GM12872 (cell line): ENCODE measurements around the gene RFNG.

ENCODE experiments used
- TF ChIP-seq, protein P1 (sequence below): IDR thresholded peaks from 3 replicates; pipeline ENCODE4 v1.5.1; 2011; ENCODE audit warnings: low read depth, mild to moderate bottlenecking, low read length, moderate library complexity; ENCODE audit not compliant: insufficient read depth

The RFNG gene

DNA sequence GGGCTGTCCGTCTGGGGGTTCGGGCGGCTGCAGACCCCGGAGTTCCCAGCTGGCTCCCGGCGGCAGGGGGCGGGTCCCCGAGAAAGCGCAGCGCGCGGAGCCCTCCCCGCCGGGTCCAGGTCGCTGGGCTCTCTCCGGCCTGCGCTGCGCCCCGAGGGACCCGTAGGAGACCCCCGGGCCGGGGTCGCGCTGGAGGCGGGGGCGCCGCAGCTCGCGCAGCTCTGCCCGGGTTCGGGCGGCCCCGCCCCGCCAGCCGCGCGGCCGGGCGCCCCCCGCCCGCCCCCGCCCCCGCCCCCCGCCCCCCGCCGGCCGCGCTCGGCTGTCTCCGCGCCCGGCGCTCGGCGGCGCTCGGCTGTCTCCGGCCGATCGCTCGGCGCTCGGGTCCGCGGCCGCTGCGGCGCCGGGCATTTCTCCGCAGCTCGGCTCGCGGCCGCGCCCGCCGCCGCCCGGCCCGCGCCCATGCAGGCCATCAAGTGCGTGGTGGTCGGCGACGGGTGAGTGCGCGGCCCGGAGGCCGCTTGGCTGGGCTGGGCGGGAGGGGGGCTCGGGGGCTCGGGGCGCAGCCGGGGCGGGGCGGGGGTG, 20.2 kb downstream of the RFNG start, which contains the start of gene RAC3:
RAC3 (plus strand) TSS at position 376 of the 582 bp plus-strand sequence; CDS start at position 460, 84 bp downstream.
- TF ChIP-seq, protein P1, sequence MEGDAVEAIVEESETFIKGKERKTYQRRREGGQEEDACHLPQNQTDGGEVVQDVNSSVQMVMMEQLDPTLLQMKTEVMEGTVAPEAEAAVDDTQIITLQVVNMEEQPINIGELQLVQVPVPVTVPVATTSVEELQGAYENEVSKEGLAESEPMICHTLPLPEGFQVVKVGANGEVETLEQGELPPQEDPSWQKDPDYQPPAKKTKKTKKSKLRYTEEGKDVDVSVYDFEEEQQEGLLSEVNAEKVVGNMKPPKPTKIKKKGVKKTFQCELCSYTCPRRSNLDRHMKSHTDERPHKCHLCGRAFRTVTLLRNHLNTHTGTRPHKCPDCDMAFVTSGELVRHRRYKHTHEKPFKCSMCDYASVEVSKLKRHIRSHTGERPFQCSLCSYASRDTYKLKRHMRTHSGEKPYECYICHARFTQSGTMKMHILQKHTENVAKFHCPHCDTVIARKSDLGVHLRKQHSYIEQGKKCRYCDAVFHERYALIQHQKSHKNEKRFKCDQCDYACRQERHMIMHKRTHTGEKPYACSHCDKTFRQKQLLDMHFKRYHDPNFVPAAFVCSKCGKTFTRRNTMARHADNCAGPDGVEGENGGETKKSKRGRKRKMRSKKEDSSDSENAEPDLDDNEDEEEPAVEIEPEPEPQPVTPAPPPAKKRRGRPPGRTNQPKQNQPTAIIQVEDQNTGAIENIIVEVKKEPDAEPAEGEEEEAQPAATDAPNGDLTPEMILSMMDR = no peak

DNA sequence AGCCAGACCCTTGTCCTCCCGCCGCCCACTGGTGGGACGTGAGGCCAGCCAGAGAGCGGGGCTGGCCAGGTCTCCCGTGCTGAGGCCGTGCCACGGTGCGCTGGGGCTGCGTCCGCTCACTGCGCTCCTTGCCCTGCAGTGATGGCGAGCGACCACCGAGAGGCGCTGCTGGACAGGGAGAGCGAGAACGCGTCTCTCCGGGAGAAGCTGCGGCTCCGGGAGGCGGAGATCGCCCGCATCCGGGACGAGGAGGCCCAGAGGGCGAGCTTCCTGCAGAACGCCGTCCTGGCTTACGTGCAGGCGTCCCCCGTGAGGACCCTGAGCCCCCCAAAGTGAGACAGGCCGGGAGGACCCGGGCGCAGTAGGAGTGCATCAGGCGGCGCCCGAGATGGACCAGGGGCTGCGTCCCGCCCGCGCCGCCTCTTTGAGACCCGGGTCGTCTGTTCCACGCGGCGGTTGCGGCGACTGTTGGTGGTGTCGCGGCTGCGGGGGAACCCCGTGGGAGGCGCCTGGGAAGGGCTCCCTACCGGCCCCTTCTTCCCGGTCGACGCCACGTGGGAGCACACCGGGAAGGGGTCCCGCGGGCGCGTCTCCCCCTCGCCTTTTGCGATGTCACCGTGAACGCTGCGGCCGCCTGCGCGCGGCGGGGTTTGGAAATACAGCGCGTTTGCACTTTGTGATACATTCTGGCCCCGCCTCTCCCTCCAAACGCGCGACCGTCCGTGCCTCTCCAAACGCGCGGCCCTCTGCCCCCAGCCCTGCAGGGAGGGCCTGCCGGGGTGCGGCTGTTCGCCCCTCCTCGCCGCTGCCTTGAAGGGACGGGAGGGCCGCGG, 20.9 kb downstream of the RFNG start:
- TF ChIP-seq, protein P1 = peak; percentile 83

DNA sequence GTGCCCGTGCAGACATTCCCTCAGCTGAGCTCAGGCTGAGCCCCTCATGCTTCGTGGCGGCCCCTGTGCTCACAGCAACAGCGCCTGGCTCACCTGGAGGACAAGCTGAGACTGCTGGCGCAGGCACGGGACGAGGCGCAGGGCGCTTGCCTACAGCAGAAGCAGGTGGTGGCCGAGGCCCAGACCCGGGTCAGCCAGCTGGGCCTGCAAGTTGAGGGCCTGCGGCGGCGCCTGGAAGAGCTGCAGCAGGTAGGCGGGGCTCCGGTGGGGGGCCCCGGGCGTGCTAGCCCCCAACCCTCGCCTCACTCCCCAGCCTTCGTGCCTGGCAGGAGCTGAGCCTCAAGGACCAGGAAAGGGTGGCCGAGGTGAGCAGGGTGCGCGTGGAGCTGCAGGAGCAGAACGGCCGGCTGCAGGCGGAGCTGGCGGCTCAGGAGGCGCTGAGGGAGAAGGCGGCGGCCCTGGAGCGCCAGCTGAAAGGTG, 21.6 kb downstream of the RFNG start:
- TF ChIP-seq, protein P1 = no peak

DNA sequence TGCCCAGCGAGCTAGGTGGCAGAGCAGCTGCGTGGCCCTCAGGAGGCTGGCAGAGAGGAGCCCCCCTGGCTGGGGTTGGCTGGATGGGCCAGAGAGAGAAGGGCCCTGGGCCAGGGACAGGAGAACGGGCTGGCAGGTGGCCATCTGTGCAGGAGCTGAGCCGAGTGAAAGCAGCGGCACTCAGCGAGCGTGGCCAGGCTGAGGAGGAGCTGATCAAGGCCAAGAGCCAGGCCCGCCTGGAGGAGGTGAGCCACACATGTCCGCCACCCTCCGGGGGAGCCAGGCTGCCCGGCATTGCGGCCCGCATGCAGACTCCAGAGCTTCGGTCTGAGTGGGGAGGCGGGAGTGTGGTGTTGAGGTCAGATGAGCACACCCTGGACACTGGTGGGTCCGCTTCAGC, 22.2 kb downstream of the RFNG start:
- TF ChIP-seq, protein P1 = no peak

DNA sequence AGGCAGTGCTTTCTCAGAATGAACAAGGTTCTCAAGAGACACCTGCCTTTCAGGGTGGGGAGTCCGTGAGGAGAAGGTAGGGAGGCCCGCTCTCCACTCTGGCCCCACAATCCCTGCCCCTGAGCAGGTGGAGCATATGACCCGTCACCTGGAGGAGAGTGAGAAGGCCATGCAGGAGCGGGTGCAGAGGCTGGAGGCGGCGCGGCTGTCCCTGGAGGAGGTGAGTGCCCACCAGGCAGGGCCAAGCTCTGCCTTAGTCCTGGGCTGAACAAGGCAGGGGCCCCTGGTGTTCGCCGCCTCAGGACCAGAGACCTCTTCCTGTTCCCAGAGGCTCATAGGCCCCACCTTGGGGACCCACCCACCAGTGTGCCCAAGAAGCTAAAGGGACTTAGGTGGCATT, 22.6 kb downstream of the RFNG start:
- TF ChIP-seq, protein P1 = no peak

DNA sequence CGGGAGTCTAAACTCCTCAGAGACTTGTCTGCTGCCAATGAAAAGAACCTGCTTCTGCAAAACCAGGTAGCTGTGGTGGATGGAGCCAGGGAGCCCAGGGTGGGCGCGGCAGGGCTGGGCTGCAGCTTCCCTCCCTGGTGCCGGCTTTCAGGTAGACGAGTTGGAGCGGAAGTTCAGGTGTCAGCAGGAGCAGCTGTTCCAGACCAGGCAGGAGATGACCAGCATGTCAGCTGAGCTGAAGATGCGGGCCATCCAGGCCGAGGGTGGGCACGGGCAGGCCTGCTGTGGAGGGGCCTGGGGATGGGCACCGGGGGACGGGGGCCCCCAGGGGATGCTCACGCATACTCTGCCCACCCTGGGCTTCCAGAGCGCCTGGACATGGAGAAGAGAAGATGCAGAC, 23.4 kb downstream of the RFNG start:
- TF ChIP-seq, protein P1 = no peak

DNA sequence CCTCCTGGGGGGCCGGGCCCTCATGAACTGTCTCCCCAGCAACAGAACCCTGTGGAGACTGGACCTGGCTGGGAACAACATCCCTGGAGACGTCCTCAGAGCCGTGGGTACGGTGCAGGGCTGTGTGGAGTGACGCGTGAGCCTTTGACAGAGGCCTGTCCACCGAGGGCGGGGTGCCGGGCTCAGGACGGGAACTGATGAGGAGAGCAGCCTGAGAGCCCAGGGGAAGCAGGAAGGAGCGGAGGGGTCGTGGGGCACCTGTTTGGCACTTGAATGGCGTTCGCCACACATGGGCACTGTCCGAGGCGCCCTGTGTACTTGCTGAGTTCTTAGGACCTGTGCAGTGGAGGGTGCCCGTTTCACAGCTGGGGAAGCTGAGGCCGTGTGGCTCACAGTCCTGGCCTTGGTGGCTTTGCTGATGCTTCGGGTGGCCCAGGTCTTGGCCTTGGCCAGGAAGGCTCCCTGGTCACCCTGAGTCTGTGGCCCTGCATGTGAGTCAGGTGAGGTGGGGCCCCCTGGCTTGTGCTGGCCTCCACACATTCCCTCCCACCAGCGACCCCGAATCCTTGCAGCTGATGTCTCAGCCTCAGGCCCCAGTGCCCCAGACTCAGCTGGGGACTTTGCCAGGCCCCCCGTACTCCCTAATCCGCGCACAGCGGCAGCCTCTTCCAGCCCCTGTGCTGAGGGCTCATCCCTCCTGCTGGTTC, 26.1 kb downstream of the RFNG start:
- TF ChIP-seq, protein P1 = no peak
